Measurements from ENCODE around the gene MREG. TPM values are rescaled to one million over a fixed set of nuclear protein-coding genes. Genes with fewer than 3 reads are reported as not detected.

The MREG gene
- total and polyA plus RNA-seq, 12 donors: 3.1 to 14.4 (median 6.3) TPM

DNA sequence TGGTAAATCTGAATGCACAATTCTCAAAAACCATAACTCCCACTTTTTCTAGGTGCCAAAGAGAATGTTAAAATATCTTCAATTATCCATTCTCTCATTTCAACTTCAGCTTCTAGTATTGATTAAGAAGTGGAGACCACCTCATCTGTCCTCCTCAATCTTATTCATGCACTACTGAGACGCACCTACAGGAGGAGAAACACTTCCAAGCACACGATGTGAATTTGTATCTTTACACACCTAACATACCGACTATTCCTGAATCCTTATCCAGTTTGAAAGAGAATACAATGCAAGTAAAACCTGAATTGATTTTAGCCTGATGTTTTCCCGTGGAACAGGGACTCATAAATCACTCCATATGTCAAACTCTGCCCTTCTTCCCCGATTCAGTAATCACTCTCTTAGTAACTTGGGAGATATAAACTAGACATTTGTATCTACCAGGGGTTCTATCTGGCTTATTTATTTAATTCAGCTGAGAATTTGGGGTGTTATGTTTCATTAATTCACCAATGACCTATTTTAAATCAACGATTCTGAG lies 101.0 kb downstream of the MREG start:
- 51 to 61% (median 57%) methylated on average over 6 of the region's 6 CpGs for WGBS, 4 donors
- no peak overlapping the region for H3K27ac ChIP-seq
- no peak overlapping the region for H3K4me3 ChIP-seq
- DNase-seq: no peak
- H3K27me3 ChIP-seq: no peaks in the 10 kb centered on the region
- no peaks in the 10 kb centered on the region for H3K9me3 ChIP-seq (replicated peaks in 1 of 3)
- no peaks in the 10 kb centered on the region for H3K4me1 ChIP-seq (replicated peaks in 1 of 2)
- H3K36me3 ChIP-seq (replicated peaks in 1 of 2): no peaks in the 10 kb centered on the region
- TF ChIP-seq POLR2A (IDR thresholded peaks at IDR 0.05): no peak
- TF ChIP-seq, protein P1, sequence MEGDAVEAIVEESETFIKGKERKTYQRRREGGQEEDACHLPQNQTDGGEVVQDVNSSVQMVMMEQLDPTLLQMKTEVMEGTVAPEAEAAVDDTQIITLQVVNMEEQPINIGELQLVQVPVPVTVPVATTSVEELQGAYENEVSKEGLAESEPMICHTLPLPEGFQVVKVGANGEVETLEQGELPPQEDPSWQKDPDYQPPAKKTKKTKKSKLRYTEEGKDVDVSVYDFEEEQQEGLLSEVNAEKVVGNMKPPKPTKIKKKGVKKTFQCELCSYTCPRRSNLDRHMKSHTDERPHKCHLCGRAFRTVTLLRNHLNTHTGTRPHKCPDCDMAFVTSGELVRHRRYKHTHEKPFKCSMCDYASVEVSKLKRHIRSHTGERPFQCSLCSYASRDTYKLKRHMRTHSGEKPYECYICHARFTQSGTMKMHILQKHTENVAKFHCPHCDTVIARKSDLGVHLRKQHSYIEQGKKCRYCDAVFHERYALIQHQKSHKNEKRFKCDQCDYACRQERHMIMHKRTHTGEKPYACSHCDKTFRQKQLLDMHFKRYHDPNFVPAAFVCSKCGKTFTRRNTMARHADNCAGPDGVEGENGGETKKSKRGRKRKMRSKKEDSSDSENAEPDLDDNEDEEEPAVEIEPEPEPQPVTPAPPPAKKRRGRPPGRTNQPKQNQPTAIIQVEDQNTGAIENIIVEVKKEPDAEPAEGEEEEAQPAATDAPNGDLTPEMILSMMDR (IDR thresholded peaks at IDR 0.05): no peak
- intact Hi-C loops (cut with DNase I): loop anchor here in 1 of 2 donors (10.0 kb wide), 1 partner anchor 458 kb away; no protein-coding TSS in a partner anchor

DNA sequence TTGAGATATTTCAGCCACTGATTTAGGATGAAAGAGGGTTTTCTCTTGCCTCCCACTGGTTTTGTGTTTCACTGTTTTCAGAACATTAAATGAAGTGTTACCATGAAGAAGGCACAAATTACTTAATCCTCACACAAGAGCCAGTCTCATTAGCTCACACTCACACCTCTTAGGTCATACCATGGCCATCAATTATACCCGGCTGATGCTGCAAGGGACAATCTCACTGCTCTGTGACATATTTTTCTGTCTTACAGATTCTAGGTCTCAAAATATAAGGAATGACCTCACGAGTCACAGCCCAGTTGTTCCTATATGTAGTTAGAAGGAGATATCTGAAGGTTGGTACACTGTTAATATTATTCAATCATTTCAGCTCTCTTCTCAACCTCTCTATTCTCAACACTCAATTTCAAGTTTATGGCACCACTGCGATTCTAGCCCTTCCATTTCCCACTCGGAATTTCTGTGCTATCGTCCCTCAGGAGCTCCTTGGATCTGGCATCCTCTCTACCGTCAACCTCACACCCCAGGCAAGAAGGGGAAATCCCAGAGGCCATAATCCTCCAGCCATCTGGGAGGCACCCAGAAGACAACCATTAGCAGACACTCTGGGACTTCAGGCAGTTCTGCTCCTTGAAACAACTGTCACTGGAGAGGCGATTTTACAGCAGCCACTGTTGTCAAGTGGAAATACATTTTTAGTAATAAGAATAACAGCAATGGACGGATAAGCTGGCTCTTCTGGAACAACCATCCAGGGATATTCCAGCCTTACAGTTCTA lies 101.9 kb downstream of the MREG start:
- Histone ChIP-seq H3K36me3 (replicated peaks in 1 of 2) (no peaks in the 10 kb centered on the region), H3K27ac (no peak overlapping the region), H3K4me3 (no peak overlapping the region), H3K27me3 (no peaks in the 10 kb centered on the region), H3K4me1 (replicated peaks in 1 of 2) (no peaks in the 10 kb centered on the region), H3K9me3 (replicated peaks in 1 of 3) (no peaks in the 10 kb centered on the region)
- 85 to 93% (median 87%) methylated on average over 8 of the region's 8 CpGs for WGBS, 4 donors
- TF ChIP-seq, protein P1 (IDR thresholded peaks at IDR 0.05): no peak
- intact Hi-C loops (cut with DNase I): loop anchor here in 1 of 2 donors (10.0 kb wide), 1 partner anchor 457 kb away; no protein-coding TSS in a partner anchor
- no peak for DNase-seq

DNA sequence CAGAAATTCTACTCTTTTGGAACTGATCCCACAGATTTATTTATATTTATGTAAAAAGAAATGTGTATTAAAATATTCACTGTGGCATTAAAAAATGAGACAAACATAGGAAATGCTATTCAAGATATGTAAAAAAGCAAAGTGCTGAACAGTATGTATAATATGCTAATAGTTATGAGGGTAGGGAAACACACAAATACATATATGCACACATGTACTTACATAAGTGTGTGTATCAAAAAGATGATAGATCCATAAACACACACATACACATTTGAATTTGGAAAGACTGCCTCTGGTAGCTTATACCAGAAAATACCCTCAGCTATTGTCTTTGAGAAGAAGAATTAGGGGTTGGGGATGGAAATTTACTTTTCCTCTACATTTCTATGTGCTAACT lies 103.2 kb downstream of the MREG start:
- Histone ChIP-seq H3K36me3 (replicated peaks in 1 of 2) (no peaks in the 10 kb centered on the region), H3K4me1 (replicated peaks in 1 of 2) (no peaks in the 10 kb centered on the region), H3K9me3 (replicated peaks in 1 of 3) (no peaks in the 10 kb centered on the region), H3K27me3 (no peaks in the 10 kb centered on the region), H3K4me3 (no peak overlapping the region), H3K27ac (no peak overlapping the region)
- TF ChIP-seq, protein P1 (IDR thresholded peaks at IDR 0.05): no peak
- TF ChIP-seq POLR2A (IDR thresholded peaks at IDR 0.05): no peak
- intact Hi-C loops (cut with DNase I): loop anchor here in 1 of 2 donors (10.0 kb wide), 1 partner anchor 455 kb away; no protein-coding TSS in a partner anchor
- DNase-seq: no peak

DNA sequence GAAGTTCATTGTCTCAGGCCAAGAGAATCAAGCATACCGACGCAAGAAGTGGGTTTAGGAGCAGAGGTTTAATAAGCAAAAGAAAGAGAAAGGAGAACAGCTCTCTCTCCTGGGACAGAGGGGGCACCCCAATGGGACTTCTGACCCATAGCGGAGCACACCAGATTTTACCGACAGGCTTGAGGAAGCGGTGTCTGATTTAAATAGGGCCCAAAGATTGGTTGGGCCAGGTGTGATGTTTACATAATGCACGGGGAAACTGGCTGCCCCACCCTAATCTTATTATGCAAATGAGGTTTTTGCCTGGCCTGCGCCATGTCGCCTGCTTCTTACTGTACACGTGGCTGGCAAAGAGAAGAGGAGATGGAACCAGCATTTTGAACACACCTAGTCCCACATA lies 106.2 kb downstream of the MREG start:
- 90 to 96% (median 92%) methylated on average over 9 of the region's 9 CpGs for WGBS, 4 donors
- no peaks in the 10 kb centered on the region for H3K27me3 ChIP-seq
- no peak for TF ChIP-seq POLR2A (IDR thresholded peaks at IDR 0.05)
- TF ChIP-seq, protein P1 (IDR thresholded peaks at IDR 0.05): no peak
- no peak overlapping the region for H3K27ac ChIP-seq
- H3K4me1 ChIP-seq (replicated peaks in 1 of 2): no peaks in the 10 kb centered on the region
- intact Hi-C loops (cut with DNase I): no loop called here
- no peaks in the 10 kb centered on the region for H3K36me3 ChIP-seq (replicated peaks in 1 of 2)
- DNase-seq: no peak
- no peaks in the 10 kb centered on the region for H3K9me3 ChIP-seq (replicated peaks in 1 of 3)
- H3K4me3 ChIP-seq: no peak overlapping the region
